H9 (cell line): ENCODE measurements around the gene FLT1. TPM values are rescaled to one million over a fixed set of nuclear protein-coding genes. Genes with fewer than 3 reads are reported as not detected.

Experiments
- DNase-seq: peaks from one replicate; pipeline ENCODE4 v3.0.0-alpha.2; 2017
- H2AFZ ChIP-seq: one replicate; pipeline ENCODE4 v1.6.1; 2013; ENCODE audit warnings: mild to moderate bottlenecking, low read length, control low read depth, moderate library complexity
- H2AK5ac ChIP-seq: 2 replicates; pipeline ENCODE4 v1.6.1; 2013; ENCODE audit warnings: low read length, control low read depth, mixed read lengths; ENCODE audit not compliant: insufficient read length
- H2BK120ac ChIP-seq: one replicate; pipeline ENCODE4 v1.6.1; 2013; ENCODE audit warnings: low read depth, mild to moderate bottlenecking, low read length, control low read depth, inconsistent platforms; ENCODE audit not compliant: poor library complexity, severe bottlenecking
- H2BK12ac ChIP-seq: 2 replicates; pipeline ENCODE4 v1.6.1; 2013; ENCODE audit warnings: low read length, control low read depth, mixed read lengths, low read depth; ENCODE audit not compliant: insufficient read length
- H2BK15ac ChIP-seq: 2 replicates; pipeline ENCODE4 v1.6.1; 2013; ENCODE audit warnings: low read depth, low read length, control low read depth
- H2BK20ac ChIP-seq: one replicate; pipeline ENCODE4 v1.6.1; 2013; ENCODE audit warnings: low read depth, mild to moderate bottlenecking, low read length, control low read depth, inconsistent platforms; ENCODE audit not compliant: poor library complexity, severe bottlenecking
- H2BK5ac ChIP-seq: 2 replicates; pipeline ENCODE4 v1.6.1; 2013; ENCODE audit warnings: low read length, control low read depth, mixed read lengths; ENCODE audit not compliant: insufficient read length
- H3K14ac ChIP-seq: 2 replicates; pipeline ENCODE4 v1.6.1; 2013; ENCODE audit warnings: low read length, control low read depth; ENCODE audit not compliant: insufficient read depth
- H3K18ac ChIP-seq: 2 replicates; pipeline ENCODE4 v1.6.1; 2013; ENCODE audit warnings: low read depth, mild to moderate bottlenecking, mixed read lengths, low read length, control low read depth; ENCODE audit not compliant: insufficient read length
- H3K23ac ChIP-seq: 2 replicates; pipeline ENCODE4 v1.6.1; 2013; ENCODE audit warnings: low read length, control low read depth, mixed read lengths, low read depth; ENCODE audit not compliant: insufficient read length
- H3K23me2 ChIP-seq: 2 replicates; pipeline ENCODE4 v1.6.1; 2013; ENCODE audit warnings: low read depth, mild to moderate bottlenecking, mixed read lengths, low read length, control low read depth; ENCODE audit not compliant: insufficient read length, poor library complexity, severe bottlenecking
- H3K27ac ChIP-seq: 2 replicates; pipeline ENCODE4 v1.5.1; 2013; ENCODE audit warnings: low read length, control low read depth, mixed read lengths, low read depth; ENCODE audit not compliant: insufficient read length
- H3K27me3 ChIP-seq: 2 replicates; pipeline ENCODE4 v1.6.1; 2013; ENCODE audit warnings: low read length, control low read depth, inconsistent platforms; ENCODE audit not compliant: insufficient read depth
- H3K4ac ChIP-seq: 2 replicates; pipeline ENCODE4 v1.6.1; 2013; ENCODE audit warnings: low read depth, mild to moderate bottlenecking, control low read depth, inconsistent platforms, low read length, moderate library complexity
- H3K4me1 ChIP-seq: 2 replicates; pipeline ENCODE4 v1.6.1; 2013; ENCODE audit warnings: low read length, control low read depth, inconsistent platforms; ENCODE audit not compliant: insufficient read depth
- H3K4me2 ChIP-seq: 2 replicates; pipeline ENCODE4 v1.6.1; 2013; ENCODE audit warnings: low read length, control low read depth, mixed read lengths; ENCODE audit not compliant: insufficient read length, insufficient read depth
- H3K56ac ChIP-seq: 2 replicates; pipeline ENCODE4 v1.6.1; 2013; ENCODE audit warnings: low read depth, mild to moderate bottlenecking, mixed read lengths, low read length, control low read depth; ENCODE audit not compliant: insufficient read length
- H3K79me1 ChIP-seq: 2 replicates; pipeline ENCODE4 v1.6.1; 2013; ENCODE audit warnings: low read depth, mild to moderate bottlenecking, moderate library complexity, low read length, control low read depth, inconsistent platforms; ENCODE audit not compliant: insufficient read depth, poor library complexity, severe bottlenecking
- H3K79me2 ChIP-seq: 2 replicates; pipeline ENCODE4 v1.6.1; 2013; ENCODE audit warnings: low read length, control low read depth, inconsistent platforms; ENCODE audit not compliant: insufficient read depth
- H3K9ac ChIP-seq: 2 replicates; pipeline ENCODE4 v1.6.1; 2013; ENCODE audit warnings: low read length, control low read depth, mixed read lengths; ENCODE audit not compliant: insufficient read length; ENCODE audit errors: extremely low read depth
- H3K9me3 ChIP-seq: one replicate; pipeline ENCODE4 v1.6.1; 2013; ENCODE audit warnings: low read depth, low read length, inconsistent platforms; ENCODE audit not compliant: control insufficient read depth
- H3T11ph ChIP-seq: one replicate; pipeline ENCODE4 v1.6.1; 2013; ENCODE audit warnings: mild to moderate bottlenecking, low read length, control low read depth, inconsistent platforms
- H4K20me1 ChIP-seq: one replicate; pipeline ENCODE4 v1.6.1; 2013; ENCODE audit not compliant: control insufficient read depth, insufficient read length, insufficient read depth
- H4K5ac ChIP-seq: 2 replicates; pipeline ENCODE4 v1.6.1; 2013; ENCODE audit warnings: low read depth, mild to moderate bottlenecking, mixed read lengths, low read length, control low read depth; ENCODE audit not compliant: insufficient read length
- H4K8ac ChIP-seq: replicated peaks from 2 replicates; pipeline ENCODE4 v1.6.1; 2013; ENCODE audit warnings: low read length, control low read depth, mixed read lengths, low read depth; ENCODE audit not compliant: insufficient read length
- H4K91ac ChIP-seq: 2 replicates; pipeline ENCODE4 v1.6.1; 2013; ENCODE audit warnings: low read depth, mild to moderate bottlenecking, moderate library complexity, mixed read lengths, low read length, control low read depth; ENCODE audit not compliant: insufficient read length
- H3K27ac Mint-ChIP-seq, 3 experiments: 2 replicates in 2 of 3; 3 replicates in 1 of 3; pipeline ENCODE4 v1.8.0; 2020 to 2021; ENCODE audit warnings: mixed read lengths in 3 of 3, mild to moderate bottlenecking in 1 of 3, moderate library complexity in 1 of 3
- H3K27me3 Mint-ChIP-seq: 2 replicates; pipeline ENCODE4 v1.8.0; 2021; ENCODE audit warnings: low read depth, mild to moderate bottlenecking, moderate library complexity, mixed read lengths
- H3K36me3 Mint-ChIP-seq, 3 experiments: 2 replicates in 2 of 3; 3 replicates in 1 of 3; pipeline ENCODE4 v1.8.0; 2020 to 2021; ENCODE audit warnings: low read depth in 3 of 3, mixed read lengths in 3 of 3; ENCODE audit not compliant: insufficient read depth in 1 of 3
- H3K4me1 Mint-ChIP-seq, 2 experiments: 2 replicates each; pipeline ENCODE4 v1.8.0; 2020; ENCODE audit warnings: mixed read lengths in 2 of 2
- H3K4me3 Mint-ChIP-seq, 2 experiments: 2 replicates in 1 of 2; 3 replicates in 1 of 2; pipeline ENCODE4 v1.8.0; 2020 to 2021; ENCODE audit warnings: mild to moderate bottlenecking in 2 of 2, mixed read lengths in 2 of 2, moderate library complexity in 1 of 2
- H3K9me3 Mint-ChIP-seq, 2 experiments: 2 replicates in 1 of 2; 3 replicates in 1 of 2; pipeline ENCODE4 v1.8.0; 2020; ENCODE audit warnings: mild to moderate bottlenecking in 2 of 2, mixed read lengths in 2 of 2, moderate library complexity in 1 of 2
- WGBS: extraction: QIAGEN DNeasy Blood & Tissue Kit; methylation state at CpG from one replicate; pipeline ENCODE4 v1.1.7; 2013; ENCODE audit warnings: missing lambda C conversion rate, low lambda C conversion rate, mixed read lengths; ENCODE audit not compliant: insufficient read length; ENCODE audit errors: extremely low coverage; 5-methylcytosine and 5-hydroxymethylcytosine counted together
- total RNA-seq: library from RNA; stranded (reverse); gene quantifications from 2 replicates; pipeline ENCODE4 v1.2.1, GENCODE V29; 2021
- TF ChIP-seq, protein P1 (sequence below): fragments of 200-600 bp; sonication (generic); conservative IDR thresholded peaks from 3 replicates; pipeline ENCODE4 v1.8.0; 2021; ENCODE audit warnings: antibody characterized with exemption, mild to moderate bottlenecking

The FLT1 gene
- total RNA-seq, 1 experiment from 2014 or later, result 84.1 TPM

DNA sequence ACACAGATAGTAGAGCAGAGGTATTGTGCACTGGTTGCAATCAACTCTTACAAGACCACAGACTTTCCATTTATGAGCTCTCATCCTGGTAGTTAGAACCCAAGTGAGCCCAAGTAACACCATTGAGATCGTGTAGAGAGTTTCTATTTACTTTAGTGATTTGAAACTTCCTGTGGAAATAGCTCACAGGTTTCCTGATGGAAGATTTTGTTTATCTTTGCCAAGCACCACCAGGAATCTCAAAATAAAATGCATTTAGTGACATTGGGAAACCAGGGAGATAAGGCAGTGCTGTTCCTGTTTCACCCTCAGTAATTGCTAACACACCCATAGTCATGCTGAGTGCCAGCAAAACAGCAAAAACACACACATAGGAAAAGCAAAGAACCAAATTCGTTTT is 102.5 kb downstream of the FLT1 start:
- H3K9me3 Mint-ChIP-seq, result no peaks in the 10 kb centered on the region
- H3K27ac Mint-ChIP-seq, result peak overlapping the region in 2 of 3 experiments; percentile 2 to 66; a peak in 3 of 7 replicates
- peaks cover 46 to 74% (median 67%) of the 10 kb centered on the region in 3 experiments; a peak in 6 of 7 replicates for H3K36me3 Mint-ChIP-seq
- H3K79me1 ChIP-seq, result no peaks in the 10 kb centered on the region
- no peaks in the 10 kb centered on the region for H3K9me3 ChIP-seq
- H3K4me1 ChIP-seq, result peaks cover 2% of the 10 kb centered on the region; the same call in 1 of the 2 replicates
- H3K23ac ChIP-seq, result no peak overlapping the region
- no peak overlapping the region for H4K8ac ChIP-seq
- no CpG with 5 or more reads among the region's 2 CpGs for WGBS
- H2BK120ac ChIP-seq, result no peak overlapping the region
- H3K18ac ChIP-seq, result no peak overlapping the region
- H3T11ph ChIP-seq, result no peak overlapping the region
- H3K4me2 ChIP-seq, result no peak overlapping the region
- no peak overlapping the region for H2BK12ac ChIP-seq
- no peak overlapping the region for H4K5ac ChIP-seq
- no peak overlapping the region for H3K27ac ChIP-seq
- no peak overlapping the region for H2BK5ac ChIP-seq
- no peaks in the 10 kb centered on the region for H3K79me2 ChIP-seq
- H3K23me2 ChIP-seq, result no peaks in the 10 kb centered on the region
- no peak overlapping the region for H3K4me3 Mint-ChIP-seq
- H2AFZ ChIP-seq, result no peak overlapping the region
- peaks cover 46 to 48% of the 10 kb centered on the region in 2 experiments for H3K4me1 Mint-ChIP-seq
- H3K4ac ChIP-seq, result no peak overlapping the region
- TF ChIP-seq, protein P1, sequence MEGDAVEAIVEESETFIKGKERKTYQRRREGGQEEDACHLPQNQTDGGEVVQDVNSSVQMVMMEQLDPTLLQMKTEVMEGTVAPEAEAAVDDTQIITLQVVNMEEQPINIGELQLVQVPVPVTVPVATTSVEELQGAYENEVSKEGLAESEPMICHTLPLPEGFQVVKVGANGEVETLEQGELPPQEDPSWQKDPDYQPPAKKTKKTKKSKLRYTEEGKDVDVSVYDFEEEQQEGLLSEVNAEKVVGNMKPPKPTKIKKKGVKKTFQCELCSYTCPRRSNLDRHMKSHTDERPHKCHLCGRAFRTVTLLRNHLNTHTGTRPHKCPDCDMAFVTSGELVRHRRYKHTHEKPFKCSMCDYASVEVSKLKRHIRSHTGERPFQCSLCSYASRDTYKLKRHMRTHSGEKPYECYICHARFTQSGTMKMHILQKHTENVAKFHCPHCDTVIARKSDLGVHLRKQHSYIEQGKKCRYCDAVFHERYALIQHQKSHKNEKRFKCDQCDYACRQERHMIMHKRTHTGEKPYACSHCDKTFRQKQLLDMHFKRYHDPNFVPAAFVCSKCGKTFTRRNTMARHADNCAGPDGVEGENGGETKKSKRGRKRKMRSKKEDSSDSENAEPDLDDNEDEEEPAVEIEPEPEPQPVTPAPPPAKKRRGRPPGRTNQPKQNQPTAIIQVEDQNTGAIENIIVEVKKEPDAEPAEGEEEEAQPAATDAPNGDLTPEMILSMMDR, result no peak
- H3K14ac ChIP-seq, result no peak overlapping the region
- H4K91ac ChIP-seq, result no peak overlapping the region
- no peak overlapping the region for H2BK20ac ChIP-seq
- no peak for DNase-seq
- no peak overlapping the region for H3K9ac ChIP-seq
- H3K27me3 ChIP-seq, result no peaks in the 10 kb centered on the region
- no peak overlapping the region for H3K56ac ChIP-seq
- no peak overlapping the region for H2BK15ac ChIP-seq
- H4K20me1 ChIP-seq, result no peaks in the 10 kb centered on the region
- no peak overlapping the region for H2AK5ac ChIP-seq
- H3K27me3 Mint-ChIP-seq, result no peaks in the 10 kb centered on the region
